Measurements from ENCODE around the gene CARD16. TPM values are rescaled to one million over a fixed set of nuclear protein-coding genes. Genes with fewer than 3 reads are reported as not detected.
A peak's percentile ranks its signal among the peaks of the same experiment; 100 is the strongest.
"Not testable (repeated sequence)": the region's sequence is repeated elsewhere in the genome, so short reads cannot be mapped to it uniquely, and the experiment has no call there.

The CARD16 gene
- total RNA-seq: 10 to 100 TPM; 34.3 to 47.1 TPM
- long read RNA-seq, transcript CARD16-202 (3 exons, 686 nt): minor isoform, 6 of 15 reads
- long read RNA-seq, transcript CARD16-201 (4 exons, 613 nt): major isoform, 7 of 15 reads
- long read RNA-seq, partial matches to known transcripts: 0 of 15 reads
- long read RNA-seq, other reads (novel, unspliced or antisense): 2 of 15 reads

GRCh38 chr11:105044557-105045524, at the start of gene CARD16:
CARD16 (minus strand) TSS chr11:105045335; CDS start chr11:105045297, 38 bp downstream.
- intact Hi-C loops (cut with DNase I, micrococcal nuclease): not testable (repeated sequence)
- DNase-seq (peak; percentile 37 to 58), ATAC-seq (peak; percentile 94)

- ATAC-seq: no peak
- intact Hi-C loops (cut with DNase I, micrococcal nuclease): no loop called here
- no peak for DNase-seq
These were observed 47.4 kb upstream of the CARD16 start for GRCh38 chr11:105092256-105093239.

GRCh38 chr11:105081412-105082150, 36.4 kb upstream of the CARD16 start:
- ATAC-seq (no peak), DNase-seq (no peak)
- intact Hi-C loops (cut with DNase I, micrococcal nuclease): no loop called here

- intact Hi-C loops (cut with DNase I, micrococcal nuclease); DNase-seq: not testable (repeated sequence)
- ATAC-seq: peak; percentile 87
These were observed 35.2 kb upstream of the CARD16 start for GRCh38 chr11:105080171-105080906.

GRCh38 chr11:105078283-105078682, 33.1 kb upstream of the CARD16 start:
- ATAC-seq: no peak
- intact Hi-C loops (cut with DNase I, micrococcal nuclease): no loop called here

GRCh38 chr11:105077141-105077790, 32.1 kb upstream of the CARD16 start:
- ATAC-seq; intact Hi-C loops (cut with DNase I, micrococcal nuclease); DNase-seq: not testable (repeated sequence)

More at GRCh38 chr11:105078283-105078682, 33.1 kb upstream of the CARD16 start:
- DNase-seq: no peak

GRCh38 chr11:105074166-105074530, 29.0 kb upstream of the CARD16 start:
- intact Hi-C loops (cut with DNase I, micrococcal nuclease): no loop called here
- no peak for DNase-seq
- ATAC-seq: no peak

- DNase-seq (no peak), ATAC-seq (no peak)
- intact Hi-C loops (cut with DNase I, micrococcal nuclease): no loop called here
These were observed 28.5 kb upstream of the CARD16 start for GRCh38 chr11:105073456-105074165.

- DNase-seq; ATAC-seq; intact Hi-C loops (cut with DNase I, micrococcal nuclease): not testable (repeated sequence)
These were observed 26.9 kb upstream of the CARD16 start for GRCh38 chr11:105072080-105072479.

GRCh38 chr11:105071089-105071732, 26.1 kb upstream of the CARD16 start:
- DNase-seq (no peak), ATAC-seq (peak; percentile 32)
- intact Hi-C loops (cut with DNase I, micrococcal nuclease): no loop called here

- no peak for DNase-seq
- ATAC-seq: no peak
- intact Hi-C loops (cut with DNase I, micrococcal nuclease): no loop called here
These were observed 25.2 kb upstream of the CARD16 start for GRCh38 chr11:105070306-105070705.

- intact Hi-C loops (cut with DNase I, micrococcal nuclease); DNase-seq; ATAC-seq: not testable (repeated sequence)
These were observed 24.6 kb upstream of the CARD16 start for GRCh38 chr11:105069749-105070148.

- intact Hi-C loops (cut with DNase I, micrococcal nuclease); ATAC-seq: not testable (repeated sequence)
These were observed 18.3 kb upstream of the CARD16 start for GRCh38 chr11:105063245-105063941.

GRCh38 chr11:105057432-105057831, 12.3 kb upstream of the CARD16 start:
- ATAC-seq (no peak), DNase-seq (no peak)
- intact Hi-C loops (cut with DNase I, micrococcal nuclease): no loop called here

More at GRCh38 chr11:105063245-105063941, 18.3 kb upstream of the CARD16 start:
- DNase-seq: not testable (repeated sequence)

GRCh38 chr11:105056446-105056845, 11.3 kb upstream of the CARD16 start:
- ATAC-seq: no peak
- intact Hi-C loops (cut with DNase I, micrococcal nuclease): no loop called here
- DNase-seq: no peak
